Heart left ventricle (tissue), 16 donors: ENCODE data around the gene ANTKMT. TPM values are rescaled to one million over a fixed set of nuclear protein-coding genes. Genes with fewer than 3 reads are reported as not detected.

Experiments used
- ATAC-seq, 4 donors: fragments of 200-7000 bp; cut with Tn5 transposase; one replicate each; pipeline ENCODE4 v1.9.1; 2020 to 2022; ENCODE audit warnings: moderate library complexity in 4 of 4, mild to moderate bottlenecking in 3 of 4, moderate number of reproducible peaks in 1 of 4
- DNase-seq, 5 donors: peaks; one replicate each; pipeline ENCODE4 v3.0.0-alpha.2; 2020
- H3K27ac ChIP-seq, 12 donors: fragments of 200-600 bp; sonication (generic) in 4 of 12; one replicate each; pipeline versions ENCODE4 v1.5.0 to v1.8.0; 2016 to 2022; ENCODE audit warnings: mild to moderate bottlenecking in 2 of 12
- H3K27me3 ChIP-seq, 9 donors: fragments of 200-600 bp; sonication (generic) in 2 of 9; one replicate each; pipeline versions ENCODE4 v1.5.1 to v1.8.0; 2016 to 2022; ENCODE audit warnings: mild to moderate bottlenecking in 3 of 9
- H3K36me3 ChIP-seq, 9 donors: fragments of 200-600 bp; sonication (generic) in 2 of 9; one replicate each; pipeline versions ENCODE4 v1.5.0 to v1.8.0; 2018 to 2022; ENCODE audit warnings: mild to moderate bottlenecking in 2 of 9
- H3K4me1 ChIP-seq, 12 donors: fragments of 200-600 bp; sonication (generic) in 4 of 12; one replicate each; pipeline versions ENCODE4 v1.5.0 to v1.8.0; 2016 to 2022; ENCODE audit warnings: mild to moderate bottlenecking in 3 of 12
- H3K4me3 ChIP-seq, 12 donors: fragments of 200-600 bp; sonication (generic) in 4 of 12; one replicate each; pipeline versions ENCODE4 v1.5.0 to v1.8.0; 2017 to 2022; ENCODE audit warnings: mild to moderate bottlenecking in 9 of 12, moderate library complexity in 4 of 12
- H3K9me3 ChIP-seq, 12 donors: fragments of 200-600 bp; sonication (generic) in 4 of 12; one replicate each; pipeline versions ENCODE4 v1.5.0 to v1.8.0; 2016 to 2022; ENCODE audit warnings: mild to moderate bottlenecking in 1 of 12
- POLR2A ChIP-seq, 2 donors: fragments of 450-650 bp; IDR thresholded peaks; one replicate each; pipeline ENCODE4 v1.6.1; 2017; ENCODE audit warnings: antibody characterized with exemption in 2 of 2, mild to moderate bottlenecking in 2 of 2, moderate library complexity in 2 of 2
- WGBS, 4 donors: extraction: QIAGEN DNeasy Blood & Tissue Kit in 2 of 4; methylation state at CpG; one replicate each; pipeline versions ENCODE4 v1.1.5 to v1.1.7; 2013 to 2018; 5-methylcytosine and 5-hydroxymethylcytosine counted together
- intact Hi-C, 10 donors: fragments of 100-400 bp; cut with DNase I; formaldehyde crosslinking; loops; one replicate each; pipeline versions ENCODE4 v1.11.1 to v1.14.2; 2022
- polyA plus RNA-seq, 2 donors: library from polyadenylated mRNA; stranded (reverse); fragments of 200-250 nt; gene quantifications; one replicate each; pipeline ENCODE4 v1.2.3, GENCODE V29; 2013
- total RNA-seq, 9 donors: library from RNA; depleted of rRNA in 2 of 9; stranded (reverse); fragments of >200 nt in 2 of 9; fragmentation: NEBNext Ultra II Directional in 3 of 9; extraction: Animal tissue kit (Norgen Biotek cat#: 25700) in 3 of 9; gene quantifications; one replicate each; pipeline versions ENCODE4 v1.1.0 to v1.2.4, GENCODE V29; 2016 to 2023
- TF ChIP-seq, protein P1 (sequence below), 12 donors: fragments of 200-600 bp; sonication (generic) in 4 of 12; IDR thresholded peaks; one replicate each; pipeline versions ENCODE4 v1.5.0 to v1.8.0; 2018 to 2022; ENCODE audit warnings: antibody characterized with exemption in 12 of 12, mild to moderate bottlenecking in 5 of 12
- donor health status: ischemic (EF 13 %, LVEDD 7.1; RV severe dilation, severe dysfunction).
- donor health status: healthy with polysubstance abuse.
- donor health status: DM: no; HTN: yes; CAD: no.
- donor health status: DM: no; HTN: no; CAD: no.
- donor health status: ischemic (EF 25% LVEDD 6.9; RV normal size, moderate dysfunction).
- donor health status: ischemic (EF 25% LVEDD 5.7; RV mildly dilated, moderate dysfunction).
- donor health status: healthy.
- donor health status: DM: yes; HTN: yes; CAD: no.
- donor health status: ischemic (EF 35%, LVEDD 5.7; RV mildly dilated, moderate dysfunction).
- donor health status: nonischemic (EF 11% LVEDD 7.7; RV severe dilation, severe dysfunction).
- donor health status: DM: yes; HTN: yes; CAD: no.
- donor health status: PGD.
- donor health status: ischemic (EF 29% LVEDD 5.4; RV normal size, mild dysfunction).
- donor health status: nonischemic (EF 23%, LVEDD 6.1; RV moderate dilation, normal function).

ANTKMT gene
- total and polyA plus RNA-seq, 11 donors, result 22.9 to 48.6 (median 36.0) TPM

DNA sequence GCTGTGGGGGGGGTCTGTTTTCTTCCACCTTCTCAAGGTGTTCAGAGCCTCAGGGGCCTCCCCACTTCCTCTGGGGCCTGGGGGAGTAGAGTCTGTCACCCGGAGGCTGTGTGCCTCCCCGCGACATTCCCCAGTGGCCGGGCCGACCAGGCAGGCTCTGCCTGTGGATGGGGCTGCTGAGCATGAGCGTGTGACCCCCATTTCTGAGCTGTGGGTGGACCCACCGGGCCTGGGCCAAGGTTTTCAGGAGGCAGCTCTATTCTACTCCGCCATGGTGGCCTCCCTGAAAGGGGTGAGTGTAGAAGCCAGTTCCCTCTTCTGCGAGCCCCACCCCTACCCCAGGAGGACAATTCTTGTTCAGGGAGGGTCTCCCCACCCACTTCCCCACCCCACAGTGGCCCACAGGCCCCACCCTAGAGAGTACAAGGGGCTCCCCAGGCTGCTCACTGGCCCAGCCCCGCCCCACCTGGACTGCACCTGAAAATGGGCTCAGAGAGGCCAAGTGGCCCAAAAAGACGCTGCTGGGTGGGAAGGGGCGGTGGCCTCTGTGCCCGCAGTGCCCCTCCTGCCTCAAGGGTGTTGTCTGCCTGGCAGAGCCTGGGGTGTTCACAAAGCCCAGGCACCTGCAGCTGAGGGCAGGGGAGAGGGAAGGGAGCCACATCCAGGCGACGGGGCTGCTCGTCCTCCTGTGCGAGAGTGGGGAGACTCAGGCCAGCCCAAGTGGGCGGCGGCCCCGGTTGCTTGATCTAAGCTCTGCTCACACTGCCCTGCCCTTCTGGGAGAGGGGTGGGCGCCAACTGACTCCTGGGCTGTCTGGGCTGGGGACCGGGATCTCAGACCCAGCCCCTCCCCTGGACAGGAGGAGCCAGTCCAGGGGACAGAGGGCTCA is 40.9 kb downstream of the ANTKMT start:
- H3K36me3 ChIP-seq, result no peaks in the 10 kb centered on the region
- TF ChIP-seq, protein P1, sequence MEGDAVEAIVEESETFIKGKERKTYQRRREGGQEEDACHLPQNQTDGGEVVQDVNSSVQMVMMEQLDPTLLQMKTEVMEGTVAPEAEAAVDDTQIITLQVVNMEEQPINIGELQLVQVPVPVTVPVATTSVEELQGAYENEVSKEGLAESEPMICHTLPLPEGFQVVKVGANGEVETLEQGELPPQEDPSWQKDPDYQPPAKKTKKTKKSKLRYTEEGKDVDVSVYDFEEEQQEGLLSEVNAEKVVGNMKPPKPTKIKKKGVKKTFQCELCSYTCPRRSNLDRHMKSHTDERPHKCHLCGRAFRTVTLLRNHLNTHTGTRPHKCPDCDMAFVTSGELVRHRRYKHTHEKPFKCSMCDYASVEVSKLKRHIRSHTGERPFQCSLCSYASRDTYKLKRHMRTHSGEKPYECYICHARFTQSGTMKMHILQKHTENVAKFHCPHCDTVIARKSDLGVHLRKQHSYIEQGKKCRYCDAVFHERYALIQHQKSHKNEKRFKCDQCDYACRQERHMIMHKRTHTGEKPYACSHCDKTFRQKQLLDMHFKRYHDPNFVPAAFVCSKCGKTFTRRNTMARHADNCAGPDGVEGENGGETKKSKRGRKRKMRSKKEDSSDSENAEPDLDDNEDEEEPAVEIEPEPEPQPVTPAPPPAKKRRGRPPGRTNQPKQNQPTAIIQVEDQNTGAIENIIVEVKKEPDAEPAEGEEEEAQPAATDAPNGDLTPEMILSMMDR (IDR thresholded peaks at IDR 0.05), result no peak
- TF ChIP-seq POLR2A (IDR thresholded peaks at IDR 0.05), result no peak
- DNase-seq (peak in 1 of 5 donors; percentile 2), ATAC-seq (no peak)
- no peaks in the 10 kb centered on the region for H3K9me3 ChIP-seq
- H3K4me1 ChIP-seq, result peaks cover 0 to 4% (median 0%) of the 10 kb centered on the region in 12 donors
- WGBS, 4 donors, result 63 to 72% (median 67%) methylated on average over 4 to 22 of the region's 22 CpGs
- H3K27me3 ChIP-seq, result peaks cover 0 to 17% (median 0%) of the 10 kb centered on the region in 9 donors
- H3K4me3 ChIP-seq, result no peak overlapping the region
- intact Hi-C loops, result no loop called here
- H3K27ac ChIP-seq, result no peak overlapping the region

DNA sequence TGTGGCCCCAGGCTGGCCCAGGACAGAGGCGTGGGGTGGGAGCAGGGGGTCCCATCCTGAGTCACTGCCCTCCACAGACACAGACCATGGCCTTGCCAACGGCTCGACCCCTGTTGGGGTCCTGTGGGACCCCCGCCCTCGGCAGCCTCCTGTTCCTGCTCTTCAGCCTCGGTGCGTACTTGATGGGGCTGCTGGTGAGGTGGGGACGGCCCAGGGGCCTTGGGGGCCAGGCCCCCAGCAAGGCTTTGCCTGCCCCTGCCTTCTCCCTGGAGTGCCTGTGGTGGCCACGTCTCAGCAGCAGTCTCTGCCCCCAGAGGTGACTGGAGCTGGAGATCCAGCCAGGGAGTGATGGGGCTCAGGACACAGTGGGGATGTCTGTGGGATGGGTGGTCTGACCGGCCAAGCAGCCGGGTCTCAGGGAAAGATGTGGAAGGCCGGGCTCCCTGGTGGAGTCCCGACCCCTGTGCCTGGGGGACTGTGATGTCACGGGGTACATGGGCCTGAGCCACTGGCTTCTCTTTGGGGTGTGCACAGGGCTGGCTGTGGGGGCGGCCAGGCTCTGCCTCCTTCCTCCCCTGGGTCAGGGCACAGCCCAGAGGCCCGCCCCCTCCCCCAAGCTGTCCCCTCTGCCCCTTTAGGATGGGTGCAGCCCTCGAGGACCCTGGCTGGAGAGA is 41.8 kb downstream of the ANTKMT start:
- WGBS, 4 donors, result 70 to 78% (median 73%) methylated on average over 11 to 17 of the region's 17 CpGs
- Histone ChIP-seq H3K36me3 (no peaks in the 10 kb centered on the region), H3K4me1 (peaks cover 0 to 4% (median 0%) of the 10 kb centered on the region in 12 donors), H3K27me3 (peaks cover 0 to 17% (median 0%) of the 10 kb centered on the region in 9 donors), H3K9me3 (no peaks in the 10 kb centered on the region), H3K27ac (no peak overlapping the region), H3K4me3 (no peak overlapping the region)
- peak in 1 of 5 donors; percentile 2 for DNase-seq
- intact Hi-C loops, result no loop called here
- TF ChIP-seq POLR2A (IDR thresholded peaks at IDR 0.05), result no peak
- TF ChIP-seq, protein P1 (IDR thresholded peaks at IDR 0.05), result no peak
- ATAC-seq, result no peak

DNA sequence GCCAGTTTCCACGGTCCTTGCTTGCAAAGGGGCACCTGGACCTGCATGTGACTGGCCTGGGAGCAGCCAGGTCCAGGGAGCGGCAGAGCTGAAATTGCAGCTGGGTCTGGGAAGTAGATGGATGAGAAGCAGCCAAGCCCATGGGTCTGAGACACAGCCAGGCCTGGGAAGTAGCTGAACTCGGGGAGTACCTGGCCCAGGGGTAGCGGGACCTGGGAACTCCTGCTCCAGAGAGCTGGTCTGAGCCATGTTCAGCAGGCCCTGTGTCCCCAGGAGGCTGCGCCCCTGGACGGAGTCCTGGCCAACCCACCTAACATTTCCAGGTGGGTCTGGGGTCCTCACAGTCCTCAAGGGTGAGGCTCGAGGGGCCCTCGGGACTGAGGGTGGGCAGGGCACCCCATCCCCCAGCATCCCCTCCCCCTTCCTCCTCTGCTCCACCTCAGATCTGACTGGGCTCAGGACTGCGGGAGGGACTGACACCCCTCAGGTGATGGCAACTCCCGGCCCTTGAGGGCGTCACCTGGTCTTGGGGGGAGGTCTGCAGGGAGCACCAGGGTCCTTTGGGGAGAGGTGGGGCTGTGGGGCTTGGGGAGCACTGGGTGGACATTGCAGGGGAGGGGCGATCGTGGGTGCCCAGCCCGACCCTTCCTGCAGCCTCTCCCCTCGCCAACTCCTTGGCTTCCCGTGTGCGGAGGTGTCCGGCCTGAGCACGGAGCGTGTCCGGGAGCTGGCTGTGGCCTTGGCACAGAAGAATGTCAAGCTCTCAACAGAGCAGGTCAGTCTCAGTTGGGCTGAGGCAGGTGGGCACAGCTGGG is 42.6 kb downstream of the ANTKMT start:
- WGBS, 4 donors, result 66 to 74% (median 73%) methylated on average over 8 to 21 of the region's 21 CpGs
- TF ChIP-seq POLR2A (IDR thresholded peaks at IDR 0.05), result no peak
- TF ChIP-seq, protein P1 (IDR thresholded peaks at IDR 0.05), result no peak
- peaks cover 0 to 17% (median 0%) of the 10 kb centered on the region in 9 donors for H3K27me3 ChIP-seq

More for the DNA sequence above, 42.6 kb downstream of the ANTKMT start:
- Histone ChIP-seq H3K4me1 (no peaks in the 10 kb centered on the region), H3K9me3 (no peaks in the 10 kb centered on the region), H3K27ac (no peak overlapping the region), H3K4me3 (no peak overlapping the region), H3K36me3 (no peaks in the 10 kb centered on the region)
- DNase-seq (peak in 1 of 5 donors; percentile 4), ATAC-seq (no peak)
- intact Hi-C loops, result no loop called here
